Hair follicle dermal papilla cell (primary cell): Measurements from ENCODE around the gene BCL7A. TPM values are rescaled to one million over a fixed set of nuclear protein-coding genes. Genes with fewer than 3 reads are reported as not detected.

Experiments used
- total RNA-seq: library from RNA; depleted of rRNA; stranded (reverse); fragments of >200 nt; gene quantifications from 2 replicates; pipeline ENCODE4 v1.2.3, GENCODE V29; 2012

The BCL7A gene
- total RNA-seq, result 5.7 and 6.5 TPM in 2 replicates

GRCh38 chr12:122021822-122022392, at the start of gene BCL7A:
Gene BCL7A (plus strand): TSS chr12:122021884. CDS start chr12:122022092, 208 bp downstream.

GRCh38 chr12:122078141-122079032, 56.7 kb downstream of the BCL7A start, which contains the start of gene MLXIP:
Gene MLXIP (plus strand): TSS chr12:122078756. CDS start chr12:122078854, 98 bp downstream.

Other genes starting within 250 kb of the BCL7A start
- gene RHOF, start 228.2 kb upstream of the BCL7A start, total RNA-seq, result 5.7 and 7.7 TPM in 2 replicates
- 6.8 and 7.0 TPM in 2 replicates for gene SETD1B, start 217.9 kb upstream of the BCL7A start, total RNA-seq
- not detected in 2 replicates for gene HPD, start 163.0 kb upstream of the BCL7A start, total RNA-seq
- gene PSMD9, start 133.1 kb upstream of the BCL7A start, total RNA-seq, result 47.1 and 60.0 TPM in 2 replicates
- 4.0 and 4.5 TPM in 2 replicates for gene CFAP251, start 103.3 kb upstream of the BCL7A start, total RNA-seq
- gene MLXIP, start 56.9 kb downstream of the BCL7A start, total RNA-seq, result 8.5 and 9.7 TPM in 2 replicates
- gene IL31, start 152.3 kb downstream of the BCL7A start, total RNA-seq, result not detected in 2 replicates
- 0.65 and 3.2 TPM in 2 replicates for gene LRRC43, start 161.2 kb downstream of the BCL7A start, total RNA-seq
- gene B3GNT4, start 181.8 kb downstream of the BCL7A start, total RNA-seq, result not detected in 2 replicates
- 45.7 and 47.1 TPM in 2 replicates for gene DIABLO, start 204.2 kb downstream of the BCL7A start, total RNA-seq
- 20.4 and 24.7 TPM in 2 replicates for gene VPS33A, start 244.6 kb downstream of the BCL7A start, total RNA-seq